Right lobe of liver (tissue), 6 donors: ENCODE measurements around the gene LRRC31. TPM values are rescaled to one million over a fixed set of nuclear protein-coding genes. Genes with fewer than 3 reads are reported as not detected.
A peak's percentile ranks its signal among the peaks of the same experiment; 100 is the strongest.

Experiments used
- ATAC-seq, 4 donors: fragments of 200-7000 bp; cut with Tn5 transposase; one replicate each; pipeline ENCODE4 v1.9.1; 2020; ENCODE audit warnings: mild to moderate bottlenecking in 4 of 4, moderate library complexity in 4 of 4
- DNase-seq, 3 donors: peaks; one replicate each; pipeline ENCODE4 v3.0.0-alpha.2; 2020
- H3K27ac ChIP-seq, 3 donors: fragments of 200-600 bp; one replicate each; pipeline ENCODE4 v1.8.0; 2022
- H3K27me3 ChIP-seq, 2 donors: fragments of 200-600 bp; one replicate each; pipeline ENCODE4 v1.8.0; 2022
- H3K36me3 ChIP-seq, 4 donors: fragments of 200-600 bp; sonication (generic) in 1 of 4; one replicate each; pipeline versions ENCODE4 v1.5.1 to v1.8.0; 2017 to 2022; ENCODE audit warnings: control low read depth in 1 of 4
- H3K4me1 ChIP-seq, 4 donors: fragments of 200-600 bp; sonication (generic) in 1 of 4; one replicate each; pipeline versions ENCODE4 v1.5.1 to v1.8.0; 2017 to 2022; ENCODE audit warnings: control low read depth in 1 of 4
- H3K4me3 ChIP-seq, 3 donors: fragments of 200-600 bp; one replicate each; pipeline ENCODE4 v1.8.0; 2022
- H3K9me3 ChIP-seq, 4 donors: fragments of 200-600 bp; sonication (generic) in 1 of 4; one replicate each; pipeline versions ENCODE4 v1.5.1 to v1.8.0; 2017 to 2022; ENCODE audit warnings: control low read depth in 1 of 4
- POLR2A ChIP-seq: fragments of 450-650 bp; IDR thresholded peaks from one replicate; pipeline ENCODE4 v1.6.1; 2017; ENCODE audit warnings: antibody characterized with exemption, mild to moderate bottlenecking
- WGBS: methylation state at CpG from one replicate; pipeline ENCODE4 v1.1.6; 2018; ENCODE audit warnings: low coverage, low lambda C conversion rate; ENCODE audit not compliant: insufficient coverage; ENCODE audit errors: missing lambda C conversion rate; 5-methylcytosine and 5-hydroxymethylcytosine counted together
- intact Hi-C, 2 donors: fragments of 100-400 bp; cut with DNase I; formaldehyde crosslinking; loops; one replicate each; pipeline versions ENCODE4 v1.11.2 to v1.14.1; 2022
- total RNA-seq, 6 experiments: library from RNA; depleted of rRNA in 2 of 6; stranded (reverse); fragments of >200 nt in 2 of 6; fragmentation: NEBNext Ultra II Directional in 3 of 6; extraction: Animal tissue kit (Norgen Biotek cat#: 25700) in 3 of 6; gene quantifications; one replicate each; pipeline versions ENCODE4 v1.1.0 to v1.2.4, GENCODE V29; 2016 to 2023
- TF ChIP-seq, protein P1 (sequence below), 4 donors: fragments of 200-600 bp in 3 of 4; fragments of 450-650 bp in 1 of 4; IDR thresholded peaks; one replicate each; pipeline versions ENCODE4 v1.5.1 to v1.8.0; 2016 to 2022; ENCODE audit warnings: antibody characterized with exemption in 4 of 4, mild to moderate bottlenecking in 2 of 4
- donor health status: DM: no; HTN: yes; CAD: no.
- donor health status: DM: no; HTN: no; CAD: no.
- donor health status: DM: no; HTN: no; CAD: no.
- donor health status: DM: no; HTN: yes; CAD: no.
- donor health status: DM: no; HTN: yes; CAD: no.

The LRRC31 gene
- total RNA-seq, 6 experiments from 2014 or later, result 0.78 to 5.0 (median 2.2) TPM

DNA sequence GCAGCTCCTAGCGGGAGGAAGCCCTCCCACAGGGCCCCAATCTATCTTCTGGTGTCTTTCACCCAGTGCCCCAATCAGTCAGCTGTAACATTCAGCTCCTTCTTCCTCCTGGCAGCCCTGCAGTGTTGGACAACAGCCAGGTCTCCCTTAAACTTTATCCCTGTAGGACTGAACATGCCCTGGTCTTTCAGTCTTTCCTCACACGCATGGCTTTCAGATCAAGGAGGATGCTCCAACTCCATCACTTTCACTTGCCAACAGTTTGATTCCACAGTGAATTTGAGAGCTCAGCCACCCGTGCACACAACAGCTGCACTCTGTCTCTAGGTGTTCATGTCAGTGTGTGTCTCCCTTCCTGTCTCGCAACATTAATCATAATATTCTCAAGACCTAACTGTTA lies 28.6 kb downstream of the LRRC31 start:
- Histone ChIP-seq H3K9me3 (no peaks in the 10 kb centered on the region), H3K4me1 (no peaks in the 10 kb centered on the region), H3K27ac (no peak overlapping the region), H3K36me3 (no peaks in the 10 kb centered on the region), H3K4me3 (no peak overlapping the region), H3K27me3 (no peaks in the 10 kb centered on the region)
- DNase-seq (no peak), ATAC-seq (peak in 1 of 4 donors; percentile 11)
- intact Hi-C loops, result no loop called here
- WGBS, result 87% methylated on average over 3 of the region's 4 CpGs
- TF ChIP-seq, protein P1, sequence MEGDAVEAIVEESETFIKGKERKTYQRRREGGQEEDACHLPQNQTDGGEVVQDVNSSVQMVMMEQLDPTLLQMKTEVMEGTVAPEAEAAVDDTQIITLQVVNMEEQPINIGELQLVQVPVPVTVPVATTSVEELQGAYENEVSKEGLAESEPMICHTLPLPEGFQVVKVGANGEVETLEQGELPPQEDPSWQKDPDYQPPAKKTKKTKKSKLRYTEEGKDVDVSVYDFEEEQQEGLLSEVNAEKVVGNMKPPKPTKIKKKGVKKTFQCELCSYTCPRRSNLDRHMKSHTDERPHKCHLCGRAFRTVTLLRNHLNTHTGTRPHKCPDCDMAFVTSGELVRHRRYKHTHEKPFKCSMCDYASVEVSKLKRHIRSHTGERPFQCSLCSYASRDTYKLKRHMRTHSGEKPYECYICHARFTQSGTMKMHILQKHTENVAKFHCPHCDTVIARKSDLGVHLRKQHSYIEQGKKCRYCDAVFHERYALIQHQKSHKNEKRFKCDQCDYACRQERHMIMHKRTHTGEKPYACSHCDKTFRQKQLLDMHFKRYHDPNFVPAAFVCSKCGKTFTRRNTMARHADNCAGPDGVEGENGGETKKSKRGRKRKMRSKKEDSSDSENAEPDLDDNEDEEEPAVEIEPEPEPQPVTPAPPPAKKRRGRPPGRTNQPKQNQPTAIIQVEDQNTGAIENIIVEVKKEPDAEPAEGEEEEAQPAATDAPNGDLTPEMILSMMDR (IDR thresholded peaks at IDR 0.05), result no peak
- no peak for TF ChIP-seq POLR2A

DNA sequence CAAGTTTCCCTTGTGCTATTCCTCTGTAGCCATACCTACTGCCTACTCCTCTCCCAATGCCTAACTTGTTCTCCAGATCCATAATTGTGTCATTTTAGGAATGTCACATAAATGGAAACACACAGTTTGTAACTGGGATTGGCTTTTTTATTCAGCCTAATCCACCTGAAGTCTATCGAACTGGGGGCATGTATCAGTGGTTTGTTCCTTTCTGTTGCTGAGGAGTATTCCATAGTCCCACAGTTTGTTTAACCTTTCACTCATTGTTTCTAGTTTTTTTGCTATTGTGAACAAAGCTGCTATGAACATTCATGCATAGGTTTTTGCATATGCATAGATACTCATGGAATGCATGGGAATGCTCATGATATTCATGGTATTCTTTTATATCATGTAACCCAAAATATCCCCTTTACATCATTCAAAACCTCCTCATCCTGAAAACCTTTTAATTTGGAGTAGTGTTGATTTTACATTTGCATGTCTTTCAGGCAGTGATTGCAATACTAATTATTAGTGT lies 31.2 kb downstream of the LRRC31 start:
- no peak for DNase-seq
- intact Hi-C loops, result no loop called here
- Histone ChIP-seq H3K27ac (no peak overlapping the region), H3K4me1 (no peaks in the 10 kb centered on the region), H3K9me3 (no peaks in the 10 kb centered on the region), H3K27me3 (no peaks in the 10 kb centered on the region), H3K4me3 (no peak overlapping the region), H3K36me3 (no peaks in the 10 kb centered on the region)
- 91% methylated on average over 1 of the region's 1 CpG for whole genome bisulfite sequencing
- no peak for ATAC-seq
- TF ChIP-seq, protein P1 (IDR thresholded peaks at IDR 0.05), result no peak

DNA sequence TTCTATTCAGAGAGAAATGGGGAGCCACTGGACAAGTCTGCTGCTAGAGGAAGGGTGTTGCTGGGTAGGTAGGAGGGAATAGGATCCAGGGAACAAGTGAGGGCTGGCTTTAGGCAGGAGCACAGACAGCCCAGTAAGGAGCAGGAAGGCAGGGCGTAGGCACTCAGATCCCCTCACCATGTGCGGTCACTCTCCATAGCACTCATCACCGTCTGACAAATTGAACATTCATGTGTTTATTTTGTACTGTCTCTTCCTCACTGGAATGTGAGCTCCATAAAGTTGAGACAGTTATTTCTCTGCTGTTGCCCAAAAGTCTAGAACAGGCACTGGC lies 32.8 kb downstream of the LRRC31 start:
- no peaks in the 10 kb centered on the region for H3K36me3 ChIP-seq
- H3K4me1 ChIP-seq, result no peaks in the 10 kb centered on the region
- intact Hi-C loops, result no loop called here
- WGBS, result 95% methylated on average over 3 of the region's 3 CpGs
- ATAC-seq, result no peak
- H3K27ac ChIP-seq, result no peak overlapping the region
- H3K9me3 ChIP-seq, result no peaks in the 10 kb centered on the region
- TF ChIP-seq, protein P1 (IDR thresholded peaks at IDR 0.05), result no peak
- TF ChIP-seq POLR2A, result no peak
- no peak for DNase-seq
- no peaks in the 10 kb centered on the region for H3K27me3 ChIP-seq
- H3K4me3 ChIP-seq, result no peak overlapping the region

DNA sequence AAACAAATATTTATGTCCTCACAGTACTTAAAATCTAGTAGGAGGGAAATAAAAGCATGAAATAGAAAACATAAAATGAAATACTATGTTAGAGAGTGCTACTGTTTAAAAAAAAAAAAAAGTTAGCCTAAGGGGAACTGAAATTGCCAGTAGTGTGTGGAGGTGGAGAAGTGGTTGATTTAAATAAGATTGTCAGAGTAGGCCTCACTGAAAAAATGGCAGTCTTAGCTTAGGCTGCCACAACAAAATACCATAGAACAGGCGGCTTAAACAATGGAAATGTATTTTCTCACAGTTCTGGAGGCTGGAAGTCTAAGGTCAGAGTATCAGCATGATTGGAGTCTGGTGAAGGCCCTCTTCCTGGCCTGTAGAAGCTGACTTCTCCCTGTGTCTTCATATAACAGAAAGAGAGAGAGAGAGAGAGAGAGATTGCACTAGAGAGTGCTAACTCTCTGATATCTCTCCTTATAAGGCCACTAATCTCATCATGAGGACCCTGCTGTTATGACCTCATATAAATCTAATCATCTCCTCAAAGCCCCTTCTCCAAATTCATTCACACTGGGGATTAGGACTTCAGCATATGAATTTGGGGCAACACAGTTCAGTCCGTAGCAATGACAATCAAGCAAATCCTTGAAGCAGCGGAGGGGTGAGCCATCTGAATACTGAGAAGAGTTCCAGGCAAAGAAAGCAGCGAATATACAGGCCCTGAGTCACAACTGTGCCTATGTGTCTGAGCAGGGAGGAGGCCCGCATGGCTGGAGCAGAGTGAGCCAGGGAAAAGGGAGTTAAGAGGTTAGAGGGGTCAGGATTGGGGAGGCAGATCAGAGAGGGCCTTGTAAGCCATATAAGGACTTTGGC lies 33.4 kb downstream of the LRRC31 start:
- no peak overlapping the region for H3K27ac ChIP-seq
- 76% methylated on average over 4 of the region's 5 CpGs for WGBS

More for the DNA sequence above, 33.4 kb downstream of the LRRC31 start:
- no peak for DNase-seq
- intact Hi-C loops, result no loop called here
- Histone ChIP-seq H3K36me3 (no peaks in the 10 kb centered on the region), H3K9me3 (no peaks in the 10 kb centered on the region), H3K27me3 (no peaks in the 10 kb centered on the region), H3K4me1 (no peaks in the 10 kb centered on the region), H3K4me3 (no peak overlapping the region)
- TF ChIP-seq, protein P1 (IDR thresholded peaks at IDR 0.05), result no peak
- no peak for TF ChIP-seq POLR2A
- no peak for ATAC-seq
